Lower leg skin (tissue), 4 donors: Measurements from ENCODE around the gene IP6K3. TPM values are rescaled to one million over a fixed set of nuclear protein-coding genes. Genes with fewer than 3 reads are reported as not detected.

Experiments used
- DNase-seq, 2 donors: peaks; one replicate each; pipeline ENCODE4 v3.0.0-alpha.2; 2019; ENCODE audit warnings: low spot score in 2 of 2
- H3K4me3 ChIP-seq: fragments of 200-600 bp; sonication (generic); 2 replicates; pipeline ENCODE4 v1.5.1; 2017; ENCODE audit warnings: mild to moderate bottlenecking, low read depth; ENCODE audit not compliant: poor library complexity, severe bottlenecking
- POLR2A ChIP-seq, 2 donors: fragments of 450-650 bp; IDR thresholded peaks; one replicate each; pipeline ENCODE4 v1.6.1; 2016 to 2017; ENCODE audit warnings: antibody characterized with exemption in 2 of 2, mild to moderate bottlenecking in 1 of 2, moderate library complexity in 1 of 2
- WGBS, 2 donors: methylation state at CpG; one replicate each; pipeline ENCODE4 v1.1.5; 2018; 5-methylcytosine and 5-hydroxymethylcytosine counted together
- intact Hi-C: fragments of 100-400 bp; cut with DNase I; formaldehyde crosslinking; loops from one replicate; pipeline ENCODE4 v1.15.0; 2023; ENCODE audit warnings: low total_unique reads
- total RNA-seq, 4 donors: library from RNA; depleted of rRNA; stranded (reverse); fragments of >200 nt; gene quantifications; one replicate each; pipeline ENCODE4 v1.1.0, GENCODE V29; 2016
- TF ChIP-seq, protein P1 (sequence below), 3 donors: fragments of 450-650 bp; IDR thresholded peaks; one replicate each; pipeline ENCODE4 v1.5.1; 2016; ENCODE audit warnings: antibody characterized with exemption in 3 of 3, mild to moderate bottlenecking in 3 of 3, moderate library complexity in 2 of 3

The IP6K3 gene
- total RNA-seq, 4 donors from 2014 or later = 0.45 TPM; not detected in 3

DNA sequence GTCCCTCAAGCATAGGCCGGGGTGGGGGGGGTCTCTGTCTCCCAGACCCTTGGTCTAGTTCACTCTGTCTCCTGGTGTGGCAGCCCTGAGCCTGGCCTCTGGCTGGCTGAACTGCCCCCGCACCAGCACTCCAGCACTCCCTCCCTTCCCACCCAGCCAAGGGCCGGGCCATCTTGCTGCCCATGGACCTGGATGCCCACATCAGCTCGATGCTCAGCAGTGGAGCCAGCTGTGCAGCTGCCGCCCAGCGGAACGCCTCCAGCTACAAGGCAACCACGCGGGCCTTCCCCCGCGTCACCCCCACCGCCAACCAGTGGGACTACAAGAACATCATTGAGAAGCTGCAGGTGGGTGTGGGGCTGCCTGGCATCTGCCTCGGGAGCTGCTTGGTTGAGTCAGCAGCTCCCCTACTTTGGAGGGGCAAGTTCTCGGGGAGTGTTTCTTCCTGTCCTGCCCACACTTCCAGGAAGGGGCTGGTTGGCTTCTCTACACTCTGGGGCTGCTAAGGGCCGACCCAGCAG, 63.6 kb downstream of the IP6K3 start:
- no peak for DNase-seq
- no peak overlapping the region for H3K4me3 ChIP-seq
- intact Hi-C loops = no loop called here
- TF ChIP-seq, protein P1, sequence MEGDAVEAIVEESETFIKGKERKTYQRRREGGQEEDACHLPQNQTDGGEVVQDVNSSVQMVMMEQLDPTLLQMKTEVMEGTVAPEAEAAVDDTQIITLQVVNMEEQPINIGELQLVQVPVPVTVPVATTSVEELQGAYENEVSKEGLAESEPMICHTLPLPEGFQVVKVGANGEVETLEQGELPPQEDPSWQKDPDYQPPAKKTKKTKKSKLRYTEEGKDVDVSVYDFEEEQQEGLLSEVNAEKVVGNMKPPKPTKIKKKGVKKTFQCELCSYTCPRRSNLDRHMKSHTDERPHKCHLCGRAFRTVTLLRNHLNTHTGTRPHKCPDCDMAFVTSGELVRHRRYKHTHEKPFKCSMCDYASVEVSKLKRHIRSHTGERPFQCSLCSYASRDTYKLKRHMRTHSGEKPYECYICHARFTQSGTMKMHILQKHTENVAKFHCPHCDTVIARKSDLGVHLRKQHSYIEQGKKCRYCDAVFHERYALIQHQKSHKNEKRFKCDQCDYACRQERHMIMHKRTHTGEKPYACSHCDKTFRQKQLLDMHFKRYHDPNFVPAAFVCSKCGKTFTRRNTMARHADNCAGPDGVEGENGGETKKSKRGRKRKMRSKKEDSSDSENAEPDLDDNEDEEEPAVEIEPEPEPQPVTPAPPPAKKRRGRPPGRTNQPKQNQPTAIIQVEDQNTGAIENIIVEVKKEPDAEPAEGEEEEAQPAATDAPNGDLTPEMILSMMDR (IDR thresholded peaks at IDR 0.05) = no peak
- TF ChIP-seq POLR2A (IDR thresholded peaks at IDR 0.05) = no peak
- WGBS, 2 donors = 74 to 77% methylated on average over 12 to 14 of the region's 15 CpGs

DNA sequence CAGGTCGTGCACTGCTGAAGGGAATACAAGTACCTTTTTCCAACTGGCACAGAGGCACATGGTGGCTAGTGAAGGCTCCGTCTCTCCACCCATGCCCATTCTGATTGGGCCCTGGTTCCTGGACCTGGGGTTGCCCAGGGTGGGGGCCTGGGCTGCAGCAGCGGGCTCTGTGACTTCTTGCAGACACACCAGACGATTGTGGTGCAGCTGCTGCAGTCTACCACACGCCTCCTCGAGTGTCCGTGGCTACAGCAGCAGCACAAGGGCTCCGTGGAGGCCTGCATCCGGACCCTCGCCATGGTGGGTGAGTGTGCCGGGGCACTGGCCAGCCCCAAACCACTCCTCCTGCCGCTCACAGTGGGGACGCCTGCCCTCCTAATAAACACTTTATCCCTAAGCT, 64.4 kb downstream of the IP6K3 start:
- H3K4me3 ChIP-seq = no peak overlapping the region
- intact Hi-C loops = no loop called here
- TF ChIP-seq POLR2A (IDR thresholded peaks at IDR 0.05) = no peak
- TF ChIP-seq, protein P1 (IDR thresholded peaks at IDR 0.05) = no peak
- DNase-seq = no peak
- 92 to 95% methylated on average over 11 to 13 of the region's 13 CpGs for WGBS, 2 donors

DNA sequence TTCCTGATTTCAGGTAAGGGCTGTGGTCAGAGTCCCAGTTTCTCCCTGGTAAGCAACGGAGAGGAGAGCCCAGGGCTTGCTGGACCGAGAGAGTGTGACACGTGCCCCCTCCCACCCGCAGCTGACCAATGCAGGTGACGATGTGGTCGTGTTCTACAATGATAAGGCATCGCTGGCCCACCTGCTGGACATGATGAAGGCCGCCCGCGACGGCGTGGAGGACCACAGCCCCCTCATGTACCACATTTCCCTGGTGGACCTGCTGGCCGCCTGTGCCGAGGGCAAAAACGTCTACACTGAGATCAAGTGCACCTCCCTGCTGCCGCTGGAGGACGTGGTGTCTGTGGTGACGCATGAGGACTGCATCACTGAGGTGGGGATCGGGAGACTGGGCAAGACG, 66.9 kb downstream of the IP6K3 start:
- intact Hi-C loops = no loop called here
- no peak overlapping the region for H3K4me3 ChIP-seq
- DNase-seq = no peak
- WGBS, 2 donors = 95 to 97% methylated on average over 18 to 19 of the region's 20 CpGs
- no peak for TF ChIP-seq POLR2A (IDR thresholded peaks at IDR 0.05)
- TF ChIP-seq, protein P1 (IDR thresholded peaks at IDR 0.05) = no peak

DNA sequence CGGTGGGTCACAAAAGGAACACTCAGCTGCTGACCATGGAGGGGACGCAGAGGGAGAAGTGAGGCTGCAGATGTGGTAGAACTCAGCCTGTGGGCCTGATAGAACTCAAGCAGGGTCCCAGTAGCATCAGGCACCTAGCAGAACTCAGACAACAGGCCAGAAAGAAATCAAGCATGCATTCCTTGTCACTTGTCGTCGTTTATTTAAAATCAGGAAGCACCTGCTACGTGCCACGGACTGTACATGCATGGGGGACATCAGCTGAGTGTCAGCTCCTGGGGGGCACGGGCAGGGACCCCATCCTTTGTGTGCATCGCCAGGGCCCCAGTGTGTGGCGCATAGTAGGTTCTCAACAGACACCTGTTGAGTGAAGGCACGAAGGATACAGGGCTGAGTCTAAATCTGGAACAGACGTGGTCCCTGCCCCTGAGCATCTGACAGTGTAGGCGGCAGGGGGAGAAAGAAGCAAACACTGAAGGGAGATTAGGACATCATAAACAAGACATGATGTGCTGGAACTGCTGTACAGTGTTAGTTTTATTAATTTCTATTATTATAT, 67.7 kb downstream of the IP6K3 start:
- H3K4me3 ChIP-seq = no peak overlapping the region
- DNase-seq = no peak
- WGBS, 2 donors = 87 to 88% methylated on average over 12 of the region's 12 CpGs
- TF ChIP-seq, protein P1 (IDR thresholded peaks at IDR 0.05) = no peak
- TF ChIP-seq POLR2A (IDR thresholded peaks at IDR 0.05) = no peak
- intact Hi-C loops = no loop called here

DNA sequence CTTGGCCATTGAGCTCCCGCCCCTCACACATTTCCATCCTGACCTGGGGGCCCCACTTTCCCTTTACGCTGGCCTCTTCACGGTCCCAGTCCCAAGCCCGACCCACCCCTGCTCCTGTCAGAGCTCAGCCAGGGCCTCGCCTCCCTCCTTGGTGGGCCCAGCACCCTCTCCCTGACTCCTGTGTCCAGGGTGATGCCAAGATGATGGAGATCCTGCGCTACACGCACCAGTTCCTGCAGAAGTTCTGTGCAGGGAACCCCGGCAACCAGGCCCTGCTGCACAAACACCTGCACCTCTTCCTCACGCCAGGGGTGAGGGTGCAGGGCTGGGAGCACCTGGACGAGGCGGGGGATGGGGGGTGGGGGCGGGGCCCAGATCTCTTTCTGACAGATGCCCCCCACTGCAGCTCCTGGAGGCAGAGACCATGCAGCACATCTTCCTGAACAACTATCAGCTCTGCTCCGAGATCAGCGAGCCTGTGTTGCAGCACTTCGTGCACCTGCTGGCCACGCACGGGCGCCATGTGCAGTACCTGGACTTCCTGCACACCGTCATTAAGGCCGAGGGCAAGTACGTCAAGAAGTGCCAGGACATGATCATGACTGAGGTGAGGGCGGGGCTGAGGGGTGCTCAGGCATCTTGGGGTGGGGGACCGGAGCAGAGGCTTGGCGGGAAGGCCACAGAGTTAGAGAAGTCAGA, 68.3 kb downstream of the IP6K3 start:
- H3K4me3 ChIP-seq = no peak overlapping the region
- intact Hi-C loops = no loop called here
- 89 to 93% methylated on average over 23 to 24 of the region's 24 CpGs for WGBS, 2 donors
- TF ChIP-seq, protein P1 (IDR thresholded peaks at IDR 0.05) = no peak
- TF ChIP-seq POLR2A (IDR thresholded peaks at IDR 0.05) = no peak
- no peak for DNase-seq
